ENCODE results near the gene SLITRK4. TPM values are rescaled to one million over a fixed set of nuclear protein-coding genes. Genes with fewer than 3 reads are reported as not detected.
A peak's percentile ranks its signal among the peaks of the same experiment; 100 is the strongest.

SLITRK4 gene
- polyA plus RNA-seq (2012; ENCODE audit: low read depth, missing spikeins) = 0.03 TPM

GRCh38 chrX:143635915-143636314 is at the start of gene SLITRK4:
SLITRK4 (minus strand) TSS chrX:143636101; CDS start chrX:143631108, 4,993 bp downstream.
- TF ChIP-seq PAX5 (IDR thresholded peaks at IDR 0.05; ENCODE audit: insufficient read depth, low read length, severe bottlenecking) (no peak), TAF1 (IDR thresholded peaks at IDR 0.05; ENCODE audit: low read depth, low read length) (no peak), POU2F2 (IDR thresholded peaks at IDR 0.05; ENCODE audit: low read depth, low read length) (no peak), POLR2AphosphoS5 (IDR thresholded peaks at IDR 0.05; ENCODE audit: low read depth, low read length) (no peak), SPI1 (IDR thresholded peaks at IDR 0.05; ENCODE audit: low read depth, low read length) (no peak), POLR2A (IDR thresholded peaks at IDR 0.05; ENCODE audit: low read depth, low read length) (no peak)
- DNase-seq (ENCODE audit: insufficient read length, low spot score) (no peak), FAIRE-seq (no peak)

- no peak for FAIRE-seq
- no peak for TF ChIP-seq POLR2A (IDR thresholded peaks at IDR 0.05; ENCODE audit: low read depth, low read length)
- no peak for TF ChIP-seq POLR2AphosphoS5 (IDR thresholded peaks at IDR 0.05; ENCODE audit: low read depth, low read length)
- TF ChIP-seq PAX5 (IDR thresholded peaks at IDR 0.05; ENCODE audit: insufficient read depth, low read length, severe bottlenecking) = no peak
- no peak for TF ChIP-seq POU2F2 (IDR thresholded peaks at IDR 0.05; ENCODE audit: low read depth, low read length)
- no peak for TF ChIP-seq SPI1 (IDR thresholded peaks at IDR 0.05; ENCODE audit: low read depth, low read length)
- no peak for TF ChIP-seq TAF1 (IDR thresholded peaks at IDR 0.05; ENCODE audit: low read depth, low read length)
These were observed 47.6 kb upstream of the SLITRK4 start for GRCh38 chrX:143683486-143683885.

GRCh38 chrX:143674926-143675325 is 39.0 kb upstream of the SLITRK4 start:
- no peak for TF ChIP-seq POLR2AphosphoS5 (IDR thresholded peaks at IDR 0.05; ENCODE audit: low read depth, low read length)
- no peak for DNase-seq (ENCODE audit: insufficient read length, low spot score)
- FAIRE-seq = no peak

More at GRCh38 chrX:143683486-143683885, 47.6 kb upstream of the SLITRK4 start:
- DNase-seq (ENCODE audit: insufficient read length, low spot score) = no peak

GRCh38 chrX:143669395-143669794 is 33.5 kb upstream of the SLITRK4 start:
- FAIRE-seq (no peak), DNase-seq (ENCODE audit: insufficient read length, low spot score) (no peak)
- TF ChIP-seq SPI1 (IDR thresholded peaks at IDR 0.05; ENCODE audit: low read depth, low read length) = no peak
- no peak for TF ChIP-seq POU2F2 (IDR thresholded peaks at IDR 0.05; ENCODE audit: low read depth, low read length)
- no peak for TF ChIP-seq POLR2AphosphoS5 (IDR thresholded peaks at IDR 0.05; ENCODE audit: low read depth, low read length)
- TF ChIP-seq POLR2A (IDR thresholded peaks at IDR 0.05; ENCODE audit: low read depth, low read length) = no peak
- no peak for TF ChIP-seq TAF1 (IDR thresholded peaks at IDR 0.05; ENCODE audit: low read depth, low read length)
- no peak for TF ChIP-seq PAX5 (IDR thresholded peaks at IDR 0.05; ENCODE audit: insufficient read depth, low read length, severe bottlenecking)

GRCh38 chrX:143664302-143664701 is 28.4 kb upstream of the SLITRK4 start:
- FAIRE-seq = no peak
- no peak for DNase-seq (ENCODE audit: insufficient read length, low spot score)

GRCh38 chrX:143663755-143664154 is 27.9 kb upstream of the SLITRK4 start:
- no peak for DNase-seq (ENCODE audit: insufficient read length, low spot score)
- FAIRE-seq = no peak
- TF ChIP-seq SPI1 (IDR thresholded peaks at IDR 0.05; ENCODE audit: low read depth, low read length) = no peak
- TF ChIP-seq POLR2A (IDR thresholded peaks at IDR 0.05; ENCODE audit: low read depth, low read length) = no peak
- TF ChIP-seq POU2F2 (IDR thresholded peaks at IDR 0.05; ENCODE audit: low read depth, low read length) = no peak
- TF ChIP-seq POLR2AphosphoS5 (IDR thresholded peaks at IDR 0.05; ENCODE audit: low read depth, low read length) = no peak
- no peak for TF ChIP-seq PAX5 (IDR thresholded peaks at IDR 0.05; ENCODE audit: insufficient read depth, low read length, severe bottlenecking)
- no peak for TF ChIP-seq TAF1 (IDR thresholded peaks at IDR 0.05; ENCODE audit: low read depth, low read length)

More at GRCh38 chrX:143664302-143664701, 28.4 kb upstream of the SLITRK4 start:
- TF ChIP-seq TAF1 (IDR thresholded peaks at IDR 0.05; ENCODE audit: low read depth, low read length) = no peak
- TF ChIP-seq POLR2AphosphoS5 (IDR thresholded peaks at IDR 0.05; ENCODE audit: low read depth, low read length) = no peak
- TF ChIP-seq POU2F2 (IDR thresholded peaks at IDR 0.05; ENCODE audit: low read depth, low read length) = no peak
- TF ChIP-seq POLR2A (IDR thresholded peaks at IDR 0.05; ENCODE audit: low read depth, low read length) = no peak
- TF ChIP-seq SPI1 (IDR thresholded peaks at IDR 0.05; ENCODE audit: low read depth, low read length) = no peak
- no peak for TF ChIP-seq PAX5 (IDR thresholded peaks at IDR 0.05; ENCODE audit: insufficient read depth, low read length, severe bottlenecking)

- FAIRE-seq = no peak
- DNase-seq (ENCODE audit: insufficient read length, low spot score) = no peak
- TF ChIP-seq PAX5 (IDR thresholded peaks at IDR 0.05; ENCODE audit: insufficient read depth, low read length, severe bottlenecking) (no peak), TAF1 (IDR thresholded peaks at IDR 0.05; ENCODE audit: low read depth, low read length) (no peak), POLR2A (IDR thresholded peaks at IDR 0.05; ENCODE audit: low read depth, low read length) (no peak), SPI1 (IDR thresholded peaks at IDR 0.05; ENCODE audit: low read depth, low read length) (no peak), POU2F2 (IDR thresholded peaks at IDR 0.05; ENCODE audit: low read depth, low read length) (no peak), POLR2AphosphoS5 (IDR thresholded peaks at IDR 0.05; ENCODE audit: low read depth, low read length) (no peak)
These were observed 25.4 kb upstream of the SLITRK4 start for GRCh38 chrX:143661286-143661685.

GRCh38 chrX:143648705-143649104 is 12.8 kb upstream of the SLITRK4 start:
- DNase-seq (ENCODE audit: insufficient read length, low spot score) (no peak), FAIRE-seq (peak; percentile 69)

GRCh38 chrX:143642426-143642825 is 6.5 kb upstream of the SLITRK4 start:
- DNase-seq (ENCODE audit: insufficient read length, low spot score) = no peak
- TF ChIP-seq POLR2AphosphoS5 (IDR thresholded peaks at IDR 0.05; ENCODE audit: low read depth, low read length) (no peak), TAF1 (IDR thresholded peaks at IDR 0.05; ENCODE audit: low read depth, low read length) (no peak), POU2F2 (IDR thresholded peaks at IDR 0.05; ENCODE audit: low read depth, low read length) (no peak), SPI1 (IDR thresholded peaks at IDR 0.05; ENCODE audit: low read depth, low read length) (no peak)

More at GRCh38 chrX:143648705-143649104, 12.8 kb upstream of the SLITRK4 start:
- no peak for TF ChIP-seq TAF1 (IDR thresholded peaks at IDR 0.05; ENCODE audit: low read depth, low read length)
- TF ChIP-seq PAX5 (IDR thresholded peaks at IDR 0.05; ENCODE audit: insufficient read depth, low read length, severe bottlenecking) = no peak
- TF ChIP-seq SPI1 (IDR thresholded peaks at IDR 0.05; ENCODE audit: low read depth, low read length) = no peak
- no peak for TF ChIP-seq POLR2A (IDR thresholded peaks at IDR 0.05; ENCODE audit: low read depth, low read length)
- no peak for TF ChIP-seq POLR2AphosphoS5 (IDR thresholded peaks at IDR 0.05; ENCODE audit: low read depth, low read length)
- no peak for TF ChIP-seq POU2F2 (IDR thresholded peaks at IDR 0.05; ENCODE audit: low read depth, low read length)

GRCh38 chrX:143636831-143637230 is 930 bp upstream of the SLITRK4 start:
- TF ChIP-seq TAF1 (IDR thresholded peaks at IDR 0.05; ENCODE audit: low read depth, low read length) (no peak), POLR2A (IDR thresholded peaks at IDR 0.05; ENCODE audit: low read depth, low read length) (no peak), POLR2AphosphoS5 (IDR thresholded peaks at IDR 0.05; ENCODE audit: low read depth, low read length) (no peak), POU2F2 (IDR thresholded peaks at IDR 0.05; ENCODE audit: low read depth, low read length) (no peak), SPI1 (IDR thresholded peaks at IDR 0.05; ENCODE audit: low read depth, low read length) (no peak), PAX5 (IDR thresholded peaks at IDR 0.05; ENCODE audit: insufficient read depth, low read length, severe bottlenecking) (no peak)
- DNase-seq (ENCODE audit: insufficient read length, low spot score) (no peak), FAIRE-seq (no peak)

More at GRCh38 chrX:143642426-143642825, 6.5 kb upstream of the SLITRK4 start:
- no peak for FAIRE-seq
